Activated CD4-positive, alpha-beta T cell treated with anti-CD3 and anti-CD28 coated beads for 1 hour (primary cell): ENCODE results near the gene RTL1.

Source experiments
- DNase-seq: peaks from one replicate; pipeline ENCODE4 v3.0.0-alpha.2; 2020

Gene RTL1

GRCh38 chr14:100898465-100898864 is 5.1 kb downstream of the RTL1 start:
- DNase-seq: no peak

- no peak for DNase-seq
These were observed 7.0 kb downstream of the RTL1 start for GRCh38 chr14:100896369-100897060.

GRCh38 chr14:100895411-100895810 is 8.1 kb downstream of the RTL1 start:
- DNase-seq: no peak

GRCh38 chr14:100894416-100894815 is 9.1 kb downstream of the RTL1 start:
- no peak for DNase-seq

- no peak for DNase-seq
These were observed 9.8 kb downstream of the RTL1 start for GRCh38 chr14:100893760-100894159.

- DNase-seq: no peak
These were observed 10.3 kb downstream of the RTL1 start for GRCh38 chr14:100893228-100893601.

GRCh38 chr14:100892496-100893227 is 10.9 kb downstream of the RTL1 start:
- DNase-seq: no peak

- peak; percentile 3 for DNase-seq
These were observed 11.7 kb downstream of the RTL1 start for GRCh38 chr14:100891501-100892445.

- DNase-seq: peak; percentile 3
These were observed 12.5 kb downstream of the RTL1 start for GRCh38 chr14:100891051-100891450.

- no peak for DNase-seq
These were observed 13.3 kb downstream of the RTL1 start for GRCh38 chr14:100890061-100890850.

GRCh38 chr14:100889641-100890040 is 13.9 kb downstream of the RTL1 start:
- DNase-seq: no peak

- no peak for DNase-seq
These were observed 14.7 kb downstream of the RTL1 start for GRCh38 chr14:100888789-100889315.

- DNase-seq: no peak
These were observed 15.7 kb downstream of the RTL1 start for GRCh38 chr14:100887728-100888335.

GRCh38 chr14:100885617-100886016 is 17.9 kb downstream of the RTL1 start:
- DNase-seq: no peak

- DNase-seq: no peak
These were observed 18.3 kb downstream of the RTL1 start for GRCh38 chr14:100885196-100885595.

- DNase-seq: no peak
These were observed 19.1 kb downstream of the RTL1 start for GRCh38 chr14:100884456-100884855.

- no peak for DNase-seq
These were observed 19.8 kb downstream of the RTL1 start for GRCh38 chr14:100883789-100884101.

- no peak for DNase-seq
These were observed 20.3 kb downstream of the RTL1 start for GRCh38 chr14:100882991-100883788.

GRCh38 chr14:100882026-100882967 is 21.2 kb downstream of the RTL1 start:
- no peak for DNase-seq
